HG02973 (cell line): ENCODE results near the gene PCK2.
"Not testable (repeated sequence)": the region's sequence is repeated elsewhere in the genome, so short reads cannot be mapped to it uniquely, and the experiment has no call there.

Experiments used
- ATAC-seq: cut with Tn5 transposase; IDR thresholded peaks from one replicate; pipeline ENCODE4 v1.9.1; 2021; ENCODE audit warnings: moderate library complexity; ENCODE audit not compliant: unreplicated experiment

PCK2 gene

GRCh38 chr14:24093901-24094840 lies at the start of gene PCK2:
TSS of gene PCK2 (plus strand) at chr14:24094311. CDS start at chr14:24094406, 95 bp downstream.
- peak; percentile 38 for ATAC-seq

- not testable (repeated sequence) for ATAC-seq
Observed at GRCh38 chr14:24049002-24049401, 45.1 kb upstream of the PCK2 start.

GRCh38 chr14:24050753-24051152 lies 43.4 kb upstream of the PCK2 start:
- not testable (repeated sequence) for ATAC-seq

- ATAC-seq, result no peak
Observed at GRCh38 chr14:24051176-24051788, 42.8 kb upstream of the PCK2 start.

GRCh38 chr14:24051789-24052655 lies 42.1 kb upstream of the PCK2 start, which contains the start of gene CARMIL3:
TSS of gene CARMIL3 (plus strand) at chr14:24052009. CDS start at chr14:24052154, 145 bp downstream.
- ATAC-seq, result peak; percentile 59

GRCh38 chr14:24052656-24053547 lies 41.2 kb upstream of the PCK2 start:
- no peak for ATAC-seq

GRCh38 chr14:24053548-24054323 lies 40.4 kb upstream of the PCK2 start:
- no peak for ATAC-seq

- ATAC-seq, result no peak
Observed at GRCh38 chr14:24054324-24054641, 39.8 kb upstream of the PCK2 start.

- no peak for ATAC-seq
Observed at GRCh38 chr14:24054646-24055045, 39.5 kb upstream of the PCK2 start.

GRCh38 chr14:24055971-24056799 lies 37.9 kb upstream of the PCK2 start:
- no peak for ATAC-seq

- no peak for ATAC-seq
Observed at GRCh38 chr14:24056800-24057184, 37.3 kb upstream of the PCK2 start.

- no peak for ATAC-seq
Observed at GRCh38 chr14:24057271-24057670, 36.8 kb upstream of the PCK2 start.

GRCh38 chr14:24057867-24058259 lies 36.2 kb upstream of the PCK2 start:
- no peak for ATAC-seq

GRCh38 chr14:24058260-24058950 lies 35.7 kb upstream of the PCK2 start:
- ATAC-seq, result peak; percentile 50

- ATAC-seq, result no peak
Observed at GRCh38 chr14:24058951-24059475, 35.1 kb upstream of the PCK2 start.

GRCh38 chr14:24059841-24060388 lies 34.2 kb upstream of the PCK2 start:
- no peak for ATAC-seq

GRCh38 chr14:24060443-24060842 lies 33.7 kb upstream of the PCK2 start:
- no peak for ATAC-seq
